NCI-H748 (cell line): ENCODE results near the gene LBHD1.
"Not testable (repeated sequence)": the region's sequence is repeated elsewhere in the genome, so short reads cannot be mapped to it uniquely, and the experiment has no call there.

Source experiments
- DNase-seq: peaks from one replicate; lab custom pipeline; 2025; ENCODE audit not compliant: unreplicated experiment; lab: John Stamatoyannopoulos, UW

The LBHD1 gene

GRCh38 chr11:62665075-62665598 is 6.9 kb downstream of the LBHD1 start, which contains the start of the genes C11orf98 and CSKMT:
Gene C11orf98 (minus strand): TSS chr11:62665210. CDS start chr11:62665169, 41 bp downstream.
Gene CSKMT (plus strand): TSS chr11:62665312. CDS start chr11:62665880, 568 bp downstream.
- DNase-seq, result peak; percentile 94

- DNase-seq, result peak; percentile 77
Measured at GRCh38 chr11:62664405-62665074, 7.5 kb downstream of the LBHD1 start.

- DNase-seq, result no peak
Measured at GRCh38 chr11:62656796-62657429, 15.2 kb downstream of the LBHD1 start.

- DNase-seq, result no peak
Measured at GRCh38 chr11:62654297-62654696, 17.8 kb downstream of the LBHD1 start.

- DNase-seq, result no peak
Measured at GRCh38 chr11:62652161-62653006, 19.7 kb downstream of the LBHD1 start.

- DNase-seq, result not testable (repeated sequence)
Measured at GRCh38 chr11:62650283-62650682, 21.8 kb downstream of the LBHD1 start.

GRCh38 chr11:62649486-62649885 is 22.6 kb downstream of the LBHD1 start:
- no peak for DNase-seq

- DNase-seq, result no peak
Measured at GRCh38 chr11:62648967-62649364, 23.1 kb downstream of the LBHD1 start.

- no peak for DNase-seq
Measured at GRCh38 chr11:62648185-62648966, 23.7 kb downstream of the LBHD1 start.

GRCh38 chr11:62647609-62648005 is 24.5 kb downstream of the LBHD1 start:
- DNase-seq, result no peak

GRCh38 chr11:62646825-62647608 is 25.1 kb downstream of the LBHD1 start:
- peak; percentile 40 for DNase-seq

GRCh38 chr11:62645946-62646824 is 25.9 kb downstream of the LBHD1 start, which contains the start of gene GANAB:
Gene GANAB (minus strand): TSS chr11:62646613. CDS start chr11:62646599, 14 bp downstream.
- peak; percentile 98 for DNase-seq

GRCh38 chr11:62645671-62645945 is 26.5 kb downstream of the LBHD1 start:
- DNase-seq, result no peak

- no peak for DNase-seq
Measured at GRCh38 chr11:62644220-62644619, 27.8 kb downstream of the LBHD1 start.

- DNase-seq, result no peak
Measured at GRCh38 chr11:62632492-62632891, 39.6 kb downstream of the LBHD1 start.

GRCh38 chr11:62627713-62628112 is 44.4 kb downstream of the LBHD1 start:
- no peak for DNase-seq

- DNase-seq, result no peak
Measured at GRCh38 chr11:62622476-62623089, 49.5 kb downstream of the LBHD1 start.
